ENCODE results near the gene SUPT7L.

GRCh38 chr2:27606611-27607010 is 56.8 kb downstream of the SUPT7L start:
- TF ChIP-seq ZFP3 (tag by site-specific recombination; IDR thresholded peaks at IDR 0.05; ENCODE audit: low read depth): no peak
- no peak for TF ChIP-seq YY1 (tag by site-specific recombination; IDR thresholded peaks at IDR 0.05)
- TF ChIP-seq ZNF202 (tag by site-specific recombination; IDR thresholded peaks at IDR 0.05; ENCODE audit: borderline replicate concordance): no peak
- no peak for TF ChIP-seq ZBTB8A (tag by site-specific recombination; IDR thresholded peaks at IDR 0.05)
- no peak for TF ChIP-seq CTCF (tag by site-specific recombination; IDR thresholded peaks at IDR 0.05)
- TF ChIP-seq ZNF362 (tag by site-specific recombination; IDR thresholded peaks at IDR 0.05): no peak
- no peak for TF ChIP-seq ZIC2 (tag by site-specific recombination; IDR thresholded peaks at IDR 0.05)
- TF ChIP-seq ZNF518A (tag by site-specific recombination; conservative IDR thresholded peaks at IDR 0.05; ENCODE audit: low read depth): no peak
- TF ChIP-seq ATF2 (tag by site-specific recombination; IDR thresholded peaks at IDR 0.05; ENCODE audit: low read depth): no peak
- no peak for TF ChIP-seq ZXDB (tag by site-specific recombination; IDR thresholded peaks at IDR 0.05)
- no peak for TF ChIP-seq ZBTB44 (tag by site-specific recombination; IDR thresholded peaks at IDR 0.05)

Measured in HEK293 (cell line).